ENCODE measurements around the gene C19orf25. TPM values are rescaled to one million over a fixed set of nuclear protein-coding genes. Genes with fewer than 3 reads are reported as not detected.
"Not testable (repeated sequence)": the region's sequence is repeated elsewhere in the genome, so short reads cannot be mapped to it uniquely, and the experiment has no call there.

The C19orf25 gene
- total RNA-seq, 2 experiments from 2014 or later: 33.4 to 36.5 TPM

DNA sequence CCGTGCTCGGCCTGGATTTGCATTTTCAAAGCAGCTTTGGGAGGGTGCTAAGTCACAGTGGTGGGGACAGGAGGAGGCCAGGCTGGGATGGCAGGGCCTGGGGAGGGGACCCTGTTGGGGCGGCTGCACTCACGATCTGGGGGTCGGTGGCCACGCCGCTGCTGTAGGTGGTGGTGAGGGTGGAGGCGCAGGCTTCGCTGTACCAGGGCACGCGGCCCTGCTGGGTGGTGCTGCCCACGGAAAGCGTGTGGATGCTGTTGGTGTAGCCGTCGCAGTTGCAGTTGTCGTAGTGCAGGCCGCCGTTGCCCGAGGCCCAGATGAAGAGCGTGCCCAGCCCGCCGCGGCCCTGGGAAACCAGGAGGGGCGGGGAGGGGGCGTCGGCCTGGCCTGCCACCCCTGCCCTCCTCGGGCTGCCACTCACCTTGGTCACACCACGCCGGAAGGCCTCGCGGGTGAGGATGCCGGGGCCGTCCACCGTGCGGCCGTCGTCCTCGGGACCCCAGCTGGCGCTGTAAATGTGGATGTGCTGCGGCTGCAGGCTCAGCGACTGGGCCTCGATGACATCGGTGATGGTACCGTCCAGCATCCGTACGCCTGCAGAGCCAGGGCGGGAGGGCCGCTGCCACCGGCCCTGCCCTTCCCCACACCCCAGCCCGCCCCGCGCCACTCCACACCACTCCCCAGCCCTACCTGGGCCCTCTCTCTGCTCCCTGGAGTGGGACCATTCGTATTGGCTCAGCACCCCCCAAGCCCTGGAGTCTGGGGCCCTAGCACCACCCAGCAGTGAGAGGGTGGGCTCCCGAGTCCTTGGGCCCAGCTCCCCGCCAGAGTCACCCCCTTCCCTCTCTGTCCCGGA, 7.9 kb upstream of the C19orf25 start:
- CTCF ChIA-PET: no interaction called here
- POLR2A ChIA-PET: no interaction called here

DNA sequence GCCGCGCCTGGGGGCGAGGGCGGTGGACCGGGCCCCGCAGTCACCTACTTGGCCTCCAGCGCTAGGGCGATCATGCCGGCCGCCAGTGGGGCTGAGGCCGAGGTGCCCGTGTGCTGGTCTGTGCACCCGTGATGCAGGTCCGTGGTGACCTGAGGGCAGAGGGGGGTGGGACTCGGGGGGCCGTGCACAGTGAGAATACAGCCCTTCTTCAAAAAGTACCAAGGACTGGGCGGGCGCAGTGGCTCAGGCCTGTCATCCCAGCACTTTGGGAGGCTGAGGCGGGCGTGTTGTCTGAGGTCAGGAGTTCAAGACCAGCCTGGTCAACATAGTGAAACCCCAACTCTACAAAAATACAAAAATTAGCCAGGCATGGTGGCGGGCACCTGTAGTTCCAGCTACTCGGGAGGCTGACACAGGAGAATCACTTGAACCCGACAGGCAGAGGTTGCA, 5.0 kb upstream of the C19orf25 start:
- CTCF ChIA-PET: no interaction called here
- POLR2A ChIA-PET: no interaction called here

DNA sequence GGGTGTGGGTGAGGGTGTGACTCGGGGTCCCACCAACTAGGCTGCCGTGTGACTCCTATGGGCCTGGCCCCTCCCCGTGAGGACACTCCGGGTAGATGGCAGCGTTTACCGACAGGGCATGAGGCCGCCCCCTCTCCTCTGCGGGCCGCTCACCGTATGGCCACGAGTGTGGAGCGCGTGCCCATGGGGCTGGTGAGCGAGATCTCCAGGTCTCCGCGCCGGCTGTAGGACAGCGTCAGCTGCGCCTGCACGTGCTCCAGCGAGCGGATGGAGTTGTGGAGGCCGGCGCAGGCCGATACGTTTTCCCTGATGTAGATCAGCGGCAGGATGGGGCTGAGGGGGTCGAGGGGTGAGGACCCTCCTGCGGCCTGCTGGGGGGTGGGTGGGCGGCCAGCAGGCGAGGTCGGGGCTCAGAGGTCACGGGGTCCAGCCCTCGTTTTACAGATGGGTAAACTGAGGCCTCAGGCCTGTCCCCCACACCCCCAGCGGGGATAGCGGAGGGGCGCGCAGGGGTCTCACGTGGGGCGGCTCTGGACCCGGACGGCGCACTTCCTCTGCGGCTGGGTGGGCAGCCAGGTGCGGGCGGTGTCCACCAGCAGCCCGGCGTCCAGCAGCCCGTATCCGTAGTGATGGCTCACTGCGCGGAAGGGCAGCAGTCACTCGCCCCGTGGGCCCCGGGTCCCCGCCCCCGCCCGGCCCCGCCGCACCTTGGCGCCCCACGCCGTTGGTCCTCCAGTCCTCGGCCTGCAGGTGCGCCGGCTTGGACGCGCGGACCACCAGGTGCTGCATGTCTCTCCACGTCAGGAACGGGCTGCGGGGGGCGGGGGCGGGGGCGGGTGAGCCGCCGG, 4.3 kb upstream of the C19orf25 start:
- CTCF ChIA-PET: no interaction called here
- POLR2A ChIA-PET: no interaction called here

DNA sequence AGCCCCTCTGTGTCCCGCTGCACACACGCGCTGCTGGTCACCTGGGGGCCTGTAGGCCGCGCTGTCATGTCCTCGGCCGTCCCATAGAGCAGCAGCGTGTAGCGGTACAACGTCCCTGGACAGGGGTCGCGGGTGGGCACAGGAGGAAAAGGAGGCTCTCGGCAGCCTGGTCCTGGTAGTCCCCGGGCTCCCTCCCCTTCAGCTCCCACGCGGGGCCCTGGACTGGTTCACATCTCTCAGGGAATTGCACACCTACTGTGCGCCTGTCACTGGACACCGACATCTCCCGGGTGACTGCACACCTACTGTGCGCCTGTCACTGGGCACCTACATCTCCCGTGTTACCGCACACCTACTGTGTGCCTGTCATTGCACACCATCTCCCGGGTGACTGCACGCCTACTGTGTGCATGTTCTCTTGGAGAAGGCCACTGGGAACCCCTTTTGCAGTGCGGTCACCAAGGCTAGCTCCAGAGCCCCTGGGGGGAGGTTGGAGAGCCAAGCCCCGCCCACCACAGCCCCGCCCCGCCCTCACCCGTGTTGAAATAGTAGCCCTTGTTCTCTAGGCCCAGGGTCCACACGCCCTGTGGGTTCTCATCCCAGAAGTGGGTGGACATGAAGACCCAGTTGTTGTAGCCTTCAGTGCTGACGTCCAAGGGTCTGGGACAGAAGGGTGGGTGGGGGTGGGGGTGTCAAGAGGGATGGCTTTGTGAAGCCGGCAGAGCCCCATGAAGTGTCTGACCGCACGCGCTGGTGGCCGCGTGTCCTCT, 3.5 kb upstream of the C19orf25 start:
- CTCF ChIA-PET: no interaction called here
- POLR2A ChIA-PET: no interaction called here

DNA sequence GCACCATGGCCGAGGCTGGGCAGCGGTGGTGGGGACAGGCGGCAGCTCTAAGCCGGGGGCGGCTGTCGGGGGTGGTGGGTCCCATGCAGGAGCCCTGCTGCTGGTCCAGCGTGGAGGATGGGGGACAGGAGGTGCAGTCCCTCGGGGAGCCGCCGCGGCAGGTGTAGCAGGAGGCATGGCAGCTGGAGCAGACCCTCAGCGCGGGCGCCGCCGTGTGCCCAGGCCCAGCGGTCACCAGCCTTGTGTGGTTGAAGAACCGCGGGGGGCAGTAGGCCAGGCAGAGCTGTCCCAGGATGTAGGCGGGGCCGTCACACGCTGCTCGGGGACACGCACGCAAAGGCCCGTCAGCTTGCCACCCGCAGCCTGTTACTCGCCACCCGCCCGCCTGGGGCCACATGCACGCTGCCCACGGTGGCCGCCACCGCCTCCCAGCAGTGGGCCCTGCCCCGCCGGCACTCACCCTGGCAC, 2.9 kb upstream of the C19orf25 start:
- ChIA-PET POLR2A (no interaction called here), CTCF (no interaction called here)

DNA sequence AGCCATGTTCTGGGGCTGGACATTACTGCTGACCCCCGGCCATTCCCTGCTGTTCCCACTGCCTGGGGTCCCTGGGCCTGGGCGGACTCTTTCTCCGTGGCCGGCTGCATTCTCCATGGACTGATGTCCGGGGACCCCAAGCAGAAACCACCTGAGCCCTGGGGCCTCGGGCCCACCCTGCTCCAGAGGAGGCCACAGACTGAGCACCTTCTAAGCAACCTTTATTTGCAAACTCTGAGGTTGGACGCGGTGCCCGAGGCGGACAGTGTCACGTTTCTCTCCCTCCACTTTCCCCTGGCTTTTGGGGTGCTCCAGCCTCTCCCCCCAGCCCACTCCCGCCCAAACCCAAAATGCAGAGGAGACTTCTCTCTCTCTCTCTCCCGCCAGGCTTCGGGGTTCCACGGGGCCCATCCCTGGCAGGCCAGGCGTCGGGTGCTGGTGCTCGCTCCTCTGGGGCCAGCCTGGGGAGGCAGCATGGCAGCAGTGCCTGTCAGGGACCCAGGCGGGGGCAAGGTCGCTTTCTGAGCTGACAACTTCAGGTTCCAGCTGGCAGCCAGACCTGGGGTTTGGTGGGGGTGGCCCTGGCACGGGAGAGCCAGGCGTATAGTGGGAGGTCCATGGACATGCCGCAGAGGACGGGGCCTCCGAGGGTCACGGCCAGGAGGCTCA, 2.3 kb upstream of the C19orf25 start:
- CTCF ChIA-PET: no interaction called here
- POLR2A ChIA-PET: no interaction called here

DNA sequence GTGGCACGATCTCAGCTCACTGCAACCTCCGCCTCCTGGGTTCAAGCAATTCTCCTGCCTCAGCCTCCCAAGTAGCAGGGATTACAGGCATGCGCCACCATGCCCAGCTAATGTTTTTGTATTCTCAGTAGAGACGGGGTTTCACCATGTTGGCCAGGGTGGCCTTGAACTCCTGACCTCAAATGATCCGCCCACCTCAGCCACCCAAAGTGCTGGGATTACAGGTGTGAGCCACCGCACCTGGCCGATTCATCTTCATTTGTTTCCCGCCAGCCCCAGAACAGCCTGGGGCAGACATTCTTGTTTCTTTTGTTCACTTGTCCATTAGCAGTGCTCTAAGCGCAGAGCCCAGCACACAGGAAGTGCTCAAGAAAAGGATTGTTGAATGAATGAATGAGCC, 2.0 kb downstream of the C19orf25 start:
- CTCF ChIA-PET: interaction anchor here (0.6 to 2.3 kb wide), 3 partner anchors 11 to 361 kb away, joined by 3 to 10 read pairs (median 3); no protein-coding TSS in a partner anchor
- POLR2A ChIA-PET: not testable (repeated sequence)

DNA sequence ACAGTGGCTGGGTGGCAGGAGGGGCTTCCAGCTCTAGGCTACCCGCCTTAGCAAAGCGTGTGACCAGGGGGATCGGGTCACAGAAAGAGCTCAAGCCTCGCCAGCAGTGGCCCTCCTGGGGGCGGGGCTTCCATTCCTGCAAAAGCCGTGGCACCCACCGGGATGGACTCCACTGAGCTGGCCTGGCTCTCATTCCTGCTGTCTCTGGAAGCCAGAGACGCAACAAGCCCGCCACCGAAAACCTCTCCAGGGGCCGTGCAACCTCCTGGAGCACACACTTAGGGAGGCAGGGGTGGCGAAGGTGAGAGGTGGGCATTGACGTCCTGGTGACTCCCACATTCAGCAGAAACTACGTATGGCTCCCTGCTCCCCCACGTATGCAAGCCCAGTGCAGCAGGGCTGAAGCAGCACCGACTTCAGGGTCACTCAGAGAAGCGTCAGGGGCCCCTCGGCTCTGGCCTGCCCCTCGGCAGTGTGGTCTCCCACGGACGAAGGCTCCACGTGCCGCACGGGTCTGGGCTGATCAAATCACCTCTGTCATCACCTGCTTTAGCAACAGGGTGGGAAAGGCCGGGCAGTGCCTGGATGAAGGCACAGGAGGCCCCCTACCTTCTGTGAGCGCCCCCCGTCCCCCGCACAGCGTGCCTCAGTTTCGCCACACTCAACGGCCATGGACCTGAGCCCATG, 3.1 kb downstream of the C19orf25 start:
- POLR2A ChIA-PET: no interaction called here
- CTCF ChIA-PET: interaction anchor here (2.3 kb wide), 1 partner anchor 10 kb away, joined by 10 read pairs; no protein-coding TSS in a partner anchor

DNA sequence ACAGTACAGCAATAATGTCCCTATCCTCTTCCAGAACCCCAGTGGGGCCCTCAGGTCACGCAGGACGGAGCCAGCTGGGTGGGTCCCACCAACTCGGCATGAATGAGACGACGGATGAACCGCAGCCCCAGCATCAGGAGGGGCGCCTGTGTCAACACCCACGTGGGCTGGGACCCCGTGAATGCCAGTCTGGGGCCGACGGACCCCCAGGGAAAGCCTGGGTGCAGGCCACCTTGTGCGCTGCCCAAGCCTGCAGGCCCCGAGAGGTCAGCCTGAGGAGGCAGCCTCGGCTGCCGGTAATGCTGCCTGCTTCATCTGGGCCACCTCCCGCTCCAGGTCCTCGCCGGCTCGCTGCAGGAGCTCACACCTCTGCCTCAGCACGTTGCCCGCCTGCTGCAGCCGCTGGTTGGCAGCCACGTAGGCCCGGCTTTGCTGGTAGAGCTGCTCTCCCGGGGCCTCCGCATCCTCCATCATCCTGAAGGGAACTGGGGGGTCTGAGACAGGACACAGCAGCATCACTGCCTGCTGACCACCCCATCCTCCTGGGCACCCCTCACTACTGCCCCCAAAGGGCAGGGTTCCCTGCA, 4.2 kb downstream of the C19orf25 start:
- CTCF ChIA-PET: interaction anchor here (0.8 kb wide), 1 partner anchor 9 kb away, joined by 3 read pairs; no protein-coding TSS in a partner anchor
- POLR2A ChIA-PET: interaction anchor here (0.6 kb wide), 1 partner anchor 164 kb away, joined by 4 read pairs; no protein-coding TSS in a partner anchor

DNA sequence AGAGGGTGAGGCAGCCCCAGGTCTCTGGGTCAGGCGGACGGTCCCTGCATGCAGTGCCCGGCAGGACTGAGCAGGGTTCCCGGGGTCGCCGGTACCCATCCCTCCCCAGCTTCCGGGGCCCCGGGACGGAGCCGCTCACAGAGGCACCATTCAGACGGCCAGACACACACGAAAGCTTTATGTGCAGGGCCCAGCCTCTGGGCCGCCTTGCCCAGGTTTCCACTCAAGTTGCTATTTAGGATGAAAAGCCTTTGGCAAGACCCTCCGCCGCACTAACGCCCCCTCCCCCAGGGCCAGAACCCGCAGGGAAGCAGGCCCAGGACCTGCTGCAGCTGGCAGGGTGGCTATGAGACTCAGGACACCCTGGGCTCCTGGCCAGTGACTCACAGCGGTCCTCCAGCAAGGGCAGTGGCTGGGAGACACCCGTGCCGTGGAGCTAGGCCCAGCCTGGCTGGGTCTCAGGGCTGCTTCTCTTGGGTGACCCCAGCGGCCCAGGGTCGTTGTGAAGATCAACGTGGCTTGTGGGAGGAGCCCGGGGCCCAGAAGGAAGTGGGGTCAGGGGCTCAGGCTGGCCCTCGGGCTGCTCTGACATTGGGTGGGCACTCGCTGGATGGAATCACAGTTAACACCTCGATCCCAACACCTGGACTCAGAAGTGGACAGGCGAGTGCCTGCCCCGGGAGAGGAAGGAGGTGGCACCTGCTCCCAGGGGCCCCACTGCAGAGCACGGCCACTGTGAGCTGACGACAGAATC, 4.8 kb downstream of the C19orf25 start:
- CTCF ChIA-PET: interaction anchor here (0.6 to 1.5 kb wide), 4 partner anchors 8 to 472 kb away, joined by 3 read pairs; no protein-coding TSS in a partner anchor

DNA sequence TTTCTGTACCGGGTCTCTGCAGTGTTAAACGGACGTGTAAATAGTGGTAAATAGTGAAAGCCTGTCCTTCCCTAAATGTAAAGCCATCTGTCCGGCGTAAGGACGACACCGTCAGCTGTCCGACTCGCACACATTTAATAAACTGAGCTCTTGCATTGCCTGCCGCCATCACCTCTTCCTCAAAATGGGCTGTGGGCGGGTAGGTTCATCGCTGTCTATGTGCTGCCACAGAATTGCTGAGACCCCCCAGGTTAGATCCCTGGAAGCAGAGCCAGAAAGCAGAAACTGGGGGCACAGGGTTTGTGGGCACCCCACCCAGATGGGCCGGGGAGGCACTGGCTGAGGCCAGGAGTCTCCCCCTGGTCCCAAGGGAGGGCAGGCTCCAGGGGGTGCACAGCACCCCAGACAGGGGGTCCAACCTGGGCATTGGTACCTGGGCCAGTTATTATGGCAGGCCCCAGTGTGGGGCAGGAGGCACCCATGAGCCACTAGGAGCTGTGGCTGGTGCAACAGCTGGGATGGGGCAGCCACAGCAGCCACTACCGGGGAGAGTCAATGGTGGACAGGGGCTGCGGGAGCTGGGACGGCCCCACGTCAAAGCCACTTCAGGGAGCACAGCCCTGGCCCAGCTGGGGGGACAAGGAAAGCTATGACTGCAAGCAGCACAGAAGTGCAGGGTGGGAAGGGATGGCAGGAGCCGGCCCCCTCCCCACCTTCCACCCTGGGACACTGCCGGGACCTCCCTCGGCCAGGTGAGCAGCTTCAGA, 5.7 kb downstream of the C19orf25 start:
- ChIA-PET POLR2A (interaction anchor here (0.6 kb wide), 1 partner anchor 23 kb away, joined by 6 read pairs; no protein-coding TSS in a partner anchor), CTCF (interaction anchor here (0.6 to 1.5 kb wide), 3 partner anchors 28 to 473 kb away, joined by 3 read pairs; no protein-coding TSS in a partner anchor)

More for the DNA sequence above, 4.8 kb downstream of the C19orf25 start:
- POLR2A ChIA-PET: interaction anchor here (0.6 kb wide), 1 partner anchor 163 kb away, joined by 4 read pairs; no protein-coding TSS in a partner anchor

DNA sequence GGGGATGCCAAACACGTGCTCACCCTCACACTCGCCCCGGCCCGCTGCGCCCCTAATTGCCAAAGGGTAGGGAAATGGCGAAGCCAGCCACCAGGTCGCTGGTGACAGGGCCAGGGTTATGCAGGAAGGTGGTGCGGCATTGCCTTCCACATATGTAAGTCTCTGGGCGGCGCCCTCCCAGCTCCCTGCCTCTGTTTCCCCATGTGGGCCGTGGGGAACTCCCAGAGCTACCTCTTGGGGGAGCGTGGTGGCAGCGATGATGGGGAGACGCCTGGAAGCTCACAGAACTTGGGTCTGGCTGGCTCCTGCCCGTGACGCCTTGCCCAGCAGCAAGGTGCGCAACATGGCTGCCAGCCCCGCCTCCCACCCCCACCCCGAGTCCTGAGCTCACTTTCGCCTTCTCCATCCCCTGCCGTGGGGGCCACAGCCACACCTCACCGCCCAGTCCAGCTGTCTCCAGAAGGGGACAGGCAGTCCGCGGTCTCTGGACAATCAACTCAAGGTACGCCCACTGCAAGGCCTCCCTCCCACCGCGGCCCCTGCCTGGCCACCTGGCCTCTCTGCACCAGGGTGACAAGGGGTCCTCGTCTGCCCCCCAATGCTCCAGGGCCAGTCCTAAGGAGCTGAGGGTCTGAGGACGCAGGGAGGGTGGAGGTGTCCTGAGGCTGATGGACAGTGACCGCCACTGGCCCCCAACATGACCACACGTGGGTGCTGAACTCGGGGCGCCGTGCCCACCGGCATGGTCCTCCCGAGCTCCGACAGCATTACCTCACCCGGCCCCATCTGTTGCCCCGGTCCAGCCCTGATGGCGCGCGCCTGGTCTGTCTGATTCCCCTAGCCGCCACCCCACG, 6.6 kb downstream of the C19orf25 start:
- POLR2A ChIA-PET: interaction anchor here (0.6 to 0.8 kb wide), 2 partner anchors 24 to 33 kb away, joined by 4 to 6 read pairs; no protein-coding TSS in a partner anchor
- CTCF ChIA-PET: interaction anchor here (0.8 to 1.5 kb wide), 3 partner anchors 17 to 74 kb away, joined by 3 to 4 read pairs (median 3); no protein-coding TSS in a partner anchor

DNA sequence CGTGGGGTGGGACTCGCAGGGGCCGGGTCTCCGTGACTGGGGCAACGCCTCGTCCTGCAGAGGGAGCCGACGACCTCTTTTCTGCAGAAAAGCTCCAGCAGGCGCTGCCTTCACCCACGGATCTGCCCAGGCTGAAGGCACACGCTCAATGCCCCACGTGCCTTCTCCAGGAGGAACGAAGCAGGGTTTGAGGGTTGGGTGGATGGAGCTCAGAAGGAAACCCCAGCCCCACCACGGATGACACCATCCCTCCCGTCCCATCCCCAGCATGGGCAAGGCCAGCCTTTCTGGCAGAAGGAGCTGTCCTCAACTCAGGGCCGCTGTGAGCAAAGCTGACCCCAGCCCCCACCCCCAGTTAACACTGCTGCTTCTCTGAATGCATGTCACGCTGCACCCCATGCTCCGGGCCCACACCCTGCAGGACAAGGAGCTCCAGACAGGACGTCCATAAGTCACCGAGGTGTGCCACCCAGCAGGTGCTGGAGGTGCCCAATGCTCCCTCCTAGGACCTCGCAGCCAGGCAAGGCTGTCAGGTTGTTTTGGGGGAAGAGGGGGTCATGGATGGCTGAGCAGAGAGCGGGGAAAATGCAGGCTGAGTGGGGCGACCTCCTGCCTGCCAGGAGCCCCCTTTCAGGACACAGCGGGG, 7.4 kb downstream of the C19orf25 start:
- ChIA-PET POLR2A (interaction anchor here (0.6 to 0.8 kb wide), 2 partner anchors 33 to 71 kb away, joined by 3 to 4 read pairs; no protein-coding TSS in a partner anchor), CTCF (interaction anchor here (0.7 to 1.3 kb wide), 6 partner anchors 16 to 88 kb away, joined by 3 to 5 read pairs (median 3); partner anchors contain the start of gene NDUFS7)

DNA sequence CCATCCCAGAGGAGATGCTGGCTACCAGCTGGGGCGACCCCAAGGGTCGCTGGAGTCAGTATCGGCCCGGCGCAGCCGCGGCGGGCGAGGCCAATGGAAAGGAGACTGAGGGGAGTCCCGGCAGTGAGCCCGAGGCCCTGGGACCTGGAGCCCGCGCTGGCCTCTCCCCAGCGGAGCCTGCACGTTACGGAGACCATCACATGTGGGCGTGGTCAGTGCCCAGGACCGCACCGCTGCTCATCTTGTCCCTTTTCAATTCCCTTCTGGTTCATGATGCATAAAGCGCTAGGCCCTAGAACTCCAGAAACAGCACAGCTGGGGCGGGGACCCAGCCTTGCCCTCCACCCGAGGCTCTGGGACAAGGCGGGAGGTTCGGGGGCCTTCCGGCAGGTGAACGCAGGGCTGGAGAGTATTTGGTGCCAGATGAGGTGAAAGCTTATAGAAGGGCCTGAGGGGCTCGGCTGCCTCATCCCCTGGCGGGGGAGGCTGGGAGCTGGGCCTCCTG, 8.0 kb downstream of the C19orf25 start:
- ChIA-PET POLR2A (interaction anchor here (0.6 kb wide), 1 partner anchor 71 kb away, joined by 3 read pairs; no protein-coding TSS in a partner anchor), CTCF (interaction anchor here (0.7 to 1.3 kb wide), 6 partner anchors 16 to 88 kb away, joined by 3 to 5 read pairs (median 3); partner anchors contain the start of gene NDUFS7)

Measured in activated CD8-positive, alpha-beta memory T cell treated with anti-CD3 and anti-CD28 coated beads for 36 hours (primary cell).